GM10266 (cell line): ENCODE measurements around the gene MACROD2.

Experiments
- DNase-seq: peaks from one replicate; pipeline ENCODE4 v3.0.0; 2012; ENCODE audit errors: extremely low spot score
- TF ChIP-seq, protein P1 (sequence below): IDR thresholded peaks from 2 replicates; pipeline ENCODE4 v1.5.1; 2012; ENCODE audit warnings: mild to moderate bottlenecking, low read depth; ENCODE audit not compliant: control insufficient read depth, insufficient read depth; ENCODE audit errors: missing control alignments

Gene MACROD2

GRCh38 chr20:15439551-15439950, 1444.2 kb downstream of the MACROD2 start:
- no peak for DNase-seq
- TF ChIP-seq, protein P1, sequence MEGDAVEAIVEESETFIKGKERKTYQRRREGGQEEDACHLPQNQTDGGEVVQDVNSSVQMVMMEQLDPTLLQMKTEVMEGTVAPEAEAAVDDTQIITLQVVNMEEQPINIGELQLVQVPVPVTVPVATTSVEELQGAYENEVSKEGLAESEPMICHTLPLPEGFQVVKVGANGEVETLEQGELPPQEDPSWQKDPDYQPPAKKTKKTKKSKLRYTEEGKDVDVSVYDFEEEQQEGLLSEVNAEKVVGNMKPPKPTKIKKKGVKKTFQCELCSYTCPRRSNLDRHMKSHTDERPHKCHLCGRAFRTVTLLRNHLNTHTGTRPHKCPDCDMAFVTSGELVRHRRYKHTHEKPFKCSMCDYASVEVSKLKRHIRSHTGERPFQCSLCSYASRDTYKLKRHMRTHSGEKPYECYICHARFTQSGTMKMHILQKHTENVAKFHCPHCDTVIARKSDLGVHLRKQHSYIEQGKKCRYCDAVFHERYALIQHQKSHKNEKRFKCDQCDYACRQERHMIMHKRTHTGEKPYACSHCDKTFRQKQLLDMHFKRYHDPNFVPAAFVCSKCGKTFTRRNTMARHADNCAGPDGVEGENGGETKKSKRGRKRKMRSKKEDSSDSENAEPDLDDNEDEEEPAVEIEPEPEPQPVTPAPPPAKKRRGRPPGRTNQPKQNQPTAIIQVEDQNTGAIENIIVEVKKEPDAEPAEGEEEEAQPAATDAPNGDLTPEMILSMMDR: no peak

- TF ChIP-seq, protein P1: no peak
Measured at GRCh38 chr20:15440049-15440820, 1444.9 kb downstream of the MACROD2 start.

DNA sequence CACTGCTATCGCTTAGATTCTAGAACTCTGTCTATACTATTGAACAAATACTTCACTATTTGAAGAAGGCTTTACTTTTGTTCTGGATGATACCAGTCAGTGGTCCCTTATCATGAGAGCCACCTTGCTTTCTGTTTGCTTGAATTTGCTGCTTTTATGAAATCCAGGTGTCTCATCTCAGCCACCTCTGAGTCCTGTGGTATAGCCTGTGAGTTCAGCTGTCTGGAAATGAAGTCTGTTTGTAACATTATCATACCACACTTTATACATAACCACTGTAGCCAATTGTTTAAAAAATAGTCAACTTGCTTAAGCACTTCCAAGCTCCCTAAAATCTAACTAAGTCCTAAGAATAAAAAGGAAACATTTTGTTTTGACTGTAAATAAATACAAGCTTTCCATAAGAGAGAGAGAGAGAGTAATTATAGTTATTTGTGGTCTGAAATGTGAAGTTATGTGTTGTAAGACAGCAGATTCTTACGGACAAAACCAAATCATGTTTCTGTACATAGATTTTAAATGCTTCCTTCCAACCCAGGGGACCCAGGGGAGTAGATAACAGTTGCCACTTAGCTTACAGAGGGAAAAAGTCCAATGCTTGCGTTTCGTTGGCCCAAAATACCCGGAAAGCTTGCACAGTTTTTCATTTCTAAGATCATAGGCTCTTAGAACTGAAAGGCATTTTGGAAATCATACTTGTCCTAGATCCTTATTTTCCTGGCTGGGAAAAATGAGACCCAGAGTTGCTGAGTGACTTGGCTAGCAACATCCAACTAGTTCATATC, 1449.9 kb downstream of the MACROD2 start:
- DNase-seq: no peak
- TF ChIP-seq, protein P1: no peak

More at GRCh38 chr20:15440049-15440820, 1444.9 kb downstream of the MACROD2 start:
- no peak for DNase-seq

DNA sequence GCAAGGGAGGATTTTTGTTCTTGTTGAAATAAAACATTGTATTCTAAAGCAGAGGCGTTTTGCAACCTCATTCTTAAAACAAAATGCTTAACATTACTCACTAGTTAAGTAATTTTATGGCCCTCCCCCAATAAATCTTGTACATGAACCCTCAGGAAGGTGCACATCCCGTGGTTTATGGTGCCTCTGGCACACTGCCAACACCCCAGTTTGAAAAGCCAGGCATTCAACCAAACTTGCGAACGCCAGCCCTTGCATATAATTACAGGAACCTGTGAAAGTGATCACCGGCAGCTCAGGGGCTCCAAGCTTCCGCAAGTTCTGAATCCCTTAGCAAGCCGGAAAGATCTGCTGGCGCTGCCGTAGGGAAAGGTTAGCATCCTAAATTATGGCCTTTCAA, 1451.1 kb downstream of the MACROD2 start:
- DNase-seq: no peak
- TF ChIP-seq, protein P1: no peak

- TF ChIP-seq, protein P1: no peak
- DNase-seq: no peak
Measured at GRCh38 chr20:15447549-15447948, 1452.2 kb downstream of the MACROD2 start.

DNA sequence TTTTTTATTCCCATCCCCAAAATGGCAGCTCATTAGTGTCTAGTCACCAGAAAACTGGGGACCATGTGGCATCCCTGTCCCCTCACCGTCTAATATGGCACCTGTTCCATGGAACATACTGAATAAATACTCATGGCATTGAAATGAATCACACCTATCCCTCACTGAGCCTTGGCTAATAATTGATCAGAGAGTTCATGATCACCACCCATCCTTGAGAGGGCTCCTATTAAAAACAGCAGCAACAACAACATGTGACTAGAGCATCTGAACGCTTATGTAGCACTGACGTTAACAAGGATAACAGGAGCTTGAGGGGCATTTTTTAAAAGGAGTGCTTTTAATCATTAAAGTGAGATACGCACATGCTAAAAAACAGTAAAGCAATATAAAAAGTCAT, 1453.7 kb downstream of the MACROD2 start:
- TF ChIP-seq, protein P1: no peak
- DNase-seq: no peak

- TF ChIP-seq, protein P1: no peak
- DNase-seq: no peak
Measured at GRCh38 chr20:15451241-15451640, 1455.9 kb downstream of the MACROD2 start.
